ENCODE data around the gene PI3.

The PI3 gene

GRCh38 chr20:45189067-45189609 lies 14.4 kb downstream of the PI3 start:
- no peak for DNase-seq

GRCh38 chr20:45189861-45190260 lies 15.2 kb downstream of the PI3 start:
- no peak for DNase-seq

DNA sequence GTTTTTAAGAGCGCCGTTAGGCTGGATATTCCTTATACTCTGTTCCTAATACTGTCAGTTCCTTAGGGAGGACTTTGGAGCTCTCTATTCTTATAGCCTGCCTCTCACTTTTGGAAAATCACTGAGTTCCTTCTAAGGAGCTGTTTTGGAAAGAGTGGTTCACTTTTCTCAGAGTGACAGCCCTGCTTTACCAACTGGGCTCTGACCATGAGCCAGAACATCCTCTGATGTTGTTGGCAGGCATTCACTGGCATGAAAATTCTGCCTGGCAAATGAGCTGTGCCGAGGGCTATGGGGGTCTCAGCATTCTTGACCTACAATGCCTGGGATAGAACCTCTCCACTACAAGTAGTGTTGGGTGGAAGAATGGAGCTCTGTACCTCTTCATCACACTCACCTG lies 17.2 kb downstream of the PI3 start:
- DNase-seq = no peak

DNA sequence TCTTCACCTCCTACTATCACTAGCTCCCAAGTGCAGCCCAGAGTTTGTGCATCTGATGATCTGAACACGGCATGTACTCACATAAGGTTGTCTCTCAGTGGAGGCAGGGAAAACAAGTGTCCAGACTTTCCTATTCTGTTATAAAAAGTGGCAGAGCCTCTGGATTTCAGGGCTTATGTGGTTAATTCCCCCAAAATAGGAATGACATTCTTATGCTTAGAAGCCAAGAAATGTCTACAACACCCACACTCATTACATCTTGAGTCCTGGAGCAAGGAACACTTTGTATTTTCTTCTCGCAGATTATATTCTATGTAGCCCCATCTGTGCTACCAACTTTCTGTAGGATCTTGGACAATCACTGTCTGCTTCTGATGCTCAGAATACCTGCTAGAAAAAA lies 18.6 kb downstream of the PI3 start:
- no peak for DNase-seq

DNA sequence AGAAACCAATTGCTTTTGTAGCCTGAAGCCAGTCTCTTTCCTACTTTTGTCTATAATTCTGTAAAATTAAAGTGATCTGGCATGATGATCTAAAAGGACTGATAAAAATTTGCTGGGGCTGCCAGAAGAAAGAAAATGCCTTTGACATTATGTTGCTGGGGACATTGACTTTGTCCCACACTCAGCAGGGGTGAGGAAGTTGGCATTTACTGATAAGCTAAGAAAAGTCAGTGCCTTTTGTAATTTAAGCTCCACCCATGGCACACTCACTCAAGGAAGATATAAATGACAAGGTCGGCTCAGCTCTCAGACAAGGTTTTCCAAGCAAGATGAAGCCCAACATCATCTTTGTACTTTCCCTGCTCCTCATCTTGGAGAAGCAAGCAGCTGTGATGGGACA lies 32.0 kb downstream of the PI3 start, which contains the start of gene SEMG1:
Gene SEMG1, plus strand, starts transcription at position 309 of the 400 bp plus-strand sequence. Its CDS starts 21 bp downstream, at position 330.
- DNase-seq = no peak

- no peak for DNase-seq
Measured at GRCh38 chr20:45209924-45210323, 35.2 kb downstream of the PI3 start.

DNA sequence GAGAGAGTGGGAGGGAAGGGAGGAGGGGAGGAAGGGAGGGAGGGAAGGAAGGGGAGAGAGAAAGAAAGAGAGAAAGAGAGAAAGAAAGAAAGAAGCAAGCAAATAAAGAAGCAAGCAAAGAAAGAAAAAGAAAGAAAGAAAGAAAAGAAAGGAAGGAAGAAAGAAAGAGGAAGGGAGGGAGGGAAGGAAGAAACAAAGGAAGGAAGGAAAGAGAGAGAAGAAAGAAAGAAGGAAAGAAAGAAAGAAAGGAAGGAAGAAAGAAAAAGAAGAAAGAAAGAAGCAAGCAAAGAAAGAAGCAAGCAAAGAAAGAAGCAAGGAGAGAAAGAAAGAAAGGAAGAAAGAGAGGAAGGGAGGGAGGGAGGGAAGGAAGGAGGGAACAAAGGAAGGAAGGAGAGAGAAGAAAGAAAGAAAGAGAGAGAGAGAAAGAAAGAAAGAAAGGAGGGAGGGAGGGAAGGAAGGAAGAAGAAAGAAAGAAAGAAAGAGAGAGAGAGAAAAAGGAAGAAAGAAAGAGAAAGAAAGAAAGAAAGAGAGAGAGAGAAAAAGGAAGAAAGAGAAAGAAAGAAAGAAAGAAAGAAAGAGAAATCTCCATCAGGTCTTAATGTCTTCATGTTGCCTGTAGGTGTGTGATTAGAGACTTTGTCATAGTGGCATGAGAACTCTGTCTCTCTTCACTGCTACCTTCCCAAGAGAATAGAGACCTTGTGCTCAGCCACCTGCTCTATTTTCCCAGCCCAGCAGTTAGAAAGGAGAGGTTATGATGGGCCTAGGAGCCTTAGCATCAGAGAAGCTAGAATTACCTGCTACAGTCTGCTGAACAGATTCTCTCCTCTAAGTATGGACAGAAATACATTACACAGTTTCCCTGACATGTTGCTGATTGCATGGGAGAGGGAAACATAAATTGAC lies 37.1 kb downstream of the PI3 start:
- no peak for DNase-seq

- DNase-seq = no peak
Measured at GRCh38 chr20:45212836-45213235, 38.1 kb downstream of the PI3 start.

GRCh38 chr20:45218124-45218523 lies 43.4 kb downstream of the PI3 start:
- no peak for DNase-seq

DNA sequence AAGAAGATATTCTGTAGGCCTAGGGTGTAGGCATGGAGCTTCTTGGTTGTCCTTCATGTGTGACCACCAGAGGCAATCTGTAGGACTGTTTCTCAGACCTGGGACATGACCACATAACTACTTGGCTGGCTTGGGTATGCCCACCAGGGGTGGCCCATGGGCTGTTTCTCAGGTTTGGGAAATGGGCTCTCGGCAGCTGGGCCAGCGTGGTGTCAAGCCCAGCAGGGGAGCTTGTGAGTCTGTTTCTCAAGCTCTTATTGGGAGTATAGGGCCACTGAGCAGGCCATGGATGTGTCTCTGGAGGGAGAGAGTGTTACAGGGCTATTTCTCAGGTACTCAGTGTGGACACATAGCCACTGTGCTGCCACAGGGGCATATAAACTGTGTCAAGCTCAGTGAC lies 43.9 kb downstream of the PI3 start:
- DNase-seq = no peak

DNA sequence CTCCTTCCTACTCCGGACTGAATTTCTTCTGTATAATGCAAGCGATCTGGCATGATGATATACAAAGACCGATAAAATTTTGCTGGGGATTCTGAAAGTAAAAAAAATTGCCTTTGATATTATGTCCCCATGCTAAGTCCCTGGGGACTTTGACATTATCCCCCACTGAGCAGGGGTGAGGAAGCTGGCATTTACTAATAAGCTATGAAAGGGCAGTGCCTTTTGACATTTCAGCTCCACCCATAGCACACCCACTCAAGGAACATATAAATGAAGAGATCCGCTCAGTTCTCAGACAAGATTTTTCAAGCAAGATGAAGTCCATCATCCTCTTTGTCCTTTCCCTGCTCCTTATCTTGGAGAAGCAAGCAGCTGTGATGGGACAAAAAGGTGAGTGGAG lies 46.4 kb downstream of the PI3 start, which contains the start of gene SEMG2:
Gene SEMG2, plus strand, starts transcription at position 298 of the 400 bp plus-strand sequence. Its CDS starts 17 bp downstream, at position 315.
- no peak for DNase-seq

- DNase-seq = no peak
Measured at GRCh38 chr20:45223136-45223535, 48.4 kb downstream of the PI3 start.
